Measurements from ENCODE around the gene STX8.

The STX8 gene

DNA sequence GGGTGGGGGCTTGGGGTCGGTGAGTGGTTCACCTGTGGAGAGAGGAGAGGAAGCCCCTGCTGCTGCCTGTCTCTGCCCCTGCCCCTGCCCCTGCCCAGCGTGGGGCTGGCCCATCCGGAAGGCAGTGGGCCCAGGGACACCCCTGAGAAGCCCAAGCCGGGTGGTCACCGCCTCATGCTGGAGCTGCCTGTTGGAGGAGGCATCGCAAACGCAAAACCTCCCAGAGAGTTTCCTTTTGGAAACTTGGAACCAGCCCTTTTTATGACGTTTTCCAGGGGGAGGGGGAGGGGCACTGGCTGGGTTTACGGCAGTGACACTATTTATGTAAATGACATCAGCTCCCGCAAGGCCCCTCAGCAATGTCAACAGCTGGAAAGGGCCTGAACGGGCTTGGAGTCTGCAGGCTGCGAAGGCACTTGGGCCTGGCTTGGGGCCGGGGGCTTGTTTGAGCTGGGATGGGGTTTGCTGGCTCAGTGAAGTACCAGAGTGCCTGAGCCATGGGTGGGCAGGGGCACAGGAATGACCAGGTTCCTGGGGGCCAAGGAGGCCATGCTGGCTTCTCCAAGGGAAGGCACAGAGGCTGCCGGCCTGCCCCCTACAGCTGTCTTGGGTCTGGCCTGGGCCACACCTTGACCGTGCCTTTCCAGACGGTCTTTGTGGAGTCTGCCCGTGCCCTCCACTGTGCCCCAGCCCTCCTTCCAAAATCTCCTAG is 334.8 kb downstream of the STX8 start (continued):
- TF ChIP-seq, protein P1, sequence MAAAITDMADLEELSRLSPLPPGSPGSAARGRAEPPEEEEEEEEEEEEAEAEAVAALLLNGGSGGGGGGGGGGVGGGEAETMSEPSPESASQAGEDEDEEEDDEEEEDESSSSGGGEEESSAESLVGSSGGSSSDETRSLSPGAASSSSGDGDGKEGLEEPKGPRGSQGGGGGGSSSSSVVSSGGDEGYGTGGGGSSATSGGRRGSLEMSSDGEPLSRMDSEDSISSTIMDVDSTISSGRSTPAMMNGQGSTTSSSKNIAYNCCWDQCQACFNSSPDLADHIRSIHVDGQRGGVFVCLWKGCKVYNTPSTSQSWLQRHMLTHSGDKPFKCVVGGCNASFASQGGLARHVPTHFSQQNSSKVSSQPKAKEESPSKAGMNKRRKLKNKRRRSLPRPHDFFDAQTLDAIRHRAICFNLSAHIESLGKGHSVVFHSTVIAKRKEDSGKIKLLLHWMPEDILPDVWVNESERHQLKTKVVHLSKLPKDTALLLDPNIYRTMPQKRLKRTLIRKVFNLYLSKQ (tag by site-specific recombination; IDR thresholded peaks at IDR 0.05; ENCODE audit: borderline replicate concordance) = no peak
- TF ChIP-seq ZNF23 (tag by site-specific recombination; IDR thresholded peaks at IDR 0.05; ENCODE audit: borderline replicate concordance) (no peak), SCRT1 (tag by site-specific recombination; IDR thresholded peaks at IDR 0.05; ENCODE audit: borderline replicate concordance) (peak; percentile 49; the same call in 1 of the 2 replicates), ZNF350 (tag by site-specific recombination; IDR thresholded peaks at IDR 0.05) (no peak), ZNF585B (tag by site-specific recombination; IDR thresholded peaks at IDR 0.05) (no peak), SCRT2 (tag by site-specific recombination; IDR thresholded peaks at IDR 0.05) (peak; percentile 93), BCL11B (tag by site-specific recombination; IDR thresholded peaks at IDR 0.05; ENCODE audit: low read depth) (no peak), ZNF600 (tag by site-specific recombination; IDR thresholded peaks at IDR 0.05) (peak; percentile 64; the same call in 1 of the 2 replicates), TCF7L2 (IDR thresholded peaks at IDR 0.05; ENCODE audit: borderline replicate concordance, low read depth, low read length) (no peak), ZNF501 (tag by site-specific recombination; IDR thresholded peaks at IDR 0.05) (0 out of 2 replicates have a peak, but pooled peaks have one; percentile 58), ZNF214 (tag by site-specific recombination; IDR thresholded peaks at IDR 0.05; ENCODE audit: borderline replicate concordance) (no peak), ZNF140 (tag by site-specific recombination; IDR thresholded peaks at IDR 0.05) (no peak), KLF16 (tag by site-specific recombination; IDR thresholded peaks at IDR 0.05) (no peak), ZNF274 (IDR thresholded peaks at IDR 0.05; ENCODE audit: low read length) (no peak), ZNF274 (tag by site-specific recombination; IDR thresholded peaks at IDR 0.05; ENCODE audit: borderline replicate concordance) (no peak), ZNF121 (tag by site-specific recombination; IDR thresholded peaks at IDR 0.05) (no peak), ZBTB17 (tag by site-specific recombination; IDR thresholded peaks at IDR 0.05) (0 out of 2 replicates have a peak, but pooled peaks have one; percentile 17), KLF8 (tag by site-specific recombination; IDR thresholded peaks at IDR 0.05) (peak; percentile 80), ZNF623 (tag by site-specific recombination; IDR thresholded peaks at IDR 0.05) (no peak), ZSCAN16 (tag by site-specific recombination; IDR thresholded peaks at IDR 0.05) (no peak), ZNF202 (tag by site-specific recombination; IDR thresholded peaks at IDR 0.05; ENCODE audit: borderline replicate concordance) (no peak), ZNF366 (tag by site-specific recombination; conservative IDR thresholded peaks at IDR 0.05) (no peak), ZNF558 (tag by site-specific recombination; IDR thresholded peaks at IDR 0.05) (no peak), ZNF768 (tag by site-specific recombination; IDR thresholded peaks at IDR 0.05) (no peak), MZF1 (tag by site-specific recombination; IDR thresholded peaks at IDR 0.05; ENCODE audit: borderline replicate concordance) (no peak), ZNF677 (tag by site-specific recombination; IDR thresholded peaks at IDR 0.05) (no peak), IKZF3 (tag by site-specific recombination; IDR thresholded peaks at IDR 0.05) (peak; percentile 90), ZNF394 (tag by site-specific recombination; IDR thresholded peaks at IDR 0.05; ENCODE audit: borderline replicate concordance) (no peak; the same call in 1 of the 2 replicates)
- TF ChIP-seq, protein P2, sequence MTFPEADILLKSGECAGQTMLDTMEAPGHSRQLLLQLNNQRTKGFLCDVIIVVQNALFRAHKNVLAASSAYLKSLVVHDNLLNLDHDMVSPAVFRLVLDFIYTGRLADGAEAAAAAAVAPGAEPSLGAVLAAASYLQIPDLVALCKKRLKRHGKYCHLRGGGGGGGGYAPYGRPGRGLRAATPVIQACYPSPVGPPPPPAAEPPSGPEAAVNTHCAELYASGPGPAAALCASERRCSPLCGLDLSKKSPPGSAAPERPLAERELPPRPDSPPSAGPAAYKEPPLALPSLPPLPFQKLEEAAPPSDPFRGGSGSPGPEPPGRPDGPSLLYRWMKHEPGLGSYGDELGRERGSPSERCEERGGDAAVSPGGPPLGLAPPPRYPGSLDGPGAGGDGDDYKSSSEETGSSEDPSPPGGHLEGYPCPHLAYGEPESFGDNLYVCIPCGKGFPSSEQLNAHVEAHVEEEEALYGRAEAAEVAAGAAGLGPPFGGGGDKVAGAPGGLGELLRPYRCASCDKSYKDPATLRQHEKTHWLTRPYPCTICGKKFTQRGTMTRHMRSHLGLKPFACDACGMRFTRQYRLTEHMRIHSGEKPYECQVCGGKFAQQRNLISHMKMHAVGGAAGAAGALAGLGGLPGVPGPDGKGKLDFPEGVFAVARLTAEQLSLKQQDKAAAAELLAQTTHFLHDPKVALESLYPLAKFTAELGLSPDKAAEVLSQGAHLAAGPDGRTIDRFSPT (tag by site-specific recombination; IDR thresholded peaks at IDR 0.05) = 0 out of 2 replicates have a peak, but pooled peaks have one; percentile 38
- TF ChIP-seq, protein P3, sequence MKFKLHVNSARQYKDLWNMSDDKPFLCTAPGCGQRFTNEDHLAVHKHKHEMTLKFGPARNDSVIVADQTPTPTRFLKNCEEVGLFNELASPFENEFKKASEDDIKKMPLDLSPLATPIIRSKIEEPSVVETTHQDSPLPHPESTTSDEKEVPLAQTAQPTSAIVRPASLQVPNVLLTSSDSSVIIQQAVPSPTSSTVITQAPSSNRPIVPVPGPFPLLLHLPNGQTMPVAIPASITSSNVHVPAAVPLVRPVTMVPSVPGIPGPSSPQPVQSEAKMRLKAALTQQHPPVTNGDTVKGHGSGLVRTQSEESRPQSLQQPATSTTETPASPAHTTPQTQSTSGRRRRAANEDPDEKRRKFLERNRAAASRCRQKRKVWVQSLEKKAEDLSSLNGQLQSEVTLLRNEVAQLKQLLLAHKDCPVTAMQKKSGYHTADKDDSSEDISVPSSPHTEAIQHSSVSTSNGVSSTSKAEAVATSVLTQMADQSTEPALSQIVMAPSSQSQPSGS (tag by site-specific recombination; IDR thresholded peaks at IDR 0.05; ENCODE audit: low read depth) = peak; percentile 95
- TF ChIP-seq, protein P4, sequence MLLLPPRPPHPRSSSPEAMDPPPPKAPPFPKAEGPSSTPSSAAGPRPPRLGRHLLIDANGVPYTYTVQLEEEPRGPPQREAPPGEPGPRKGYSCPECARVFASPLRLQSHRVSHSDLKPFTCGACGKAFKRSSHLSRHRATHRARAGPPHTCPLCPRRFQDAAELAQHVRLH (tag by site-specific recombination; IDR thresholded peaks at IDR 0.05) = no peak
- TF ChIP-seq, protein P5, sequence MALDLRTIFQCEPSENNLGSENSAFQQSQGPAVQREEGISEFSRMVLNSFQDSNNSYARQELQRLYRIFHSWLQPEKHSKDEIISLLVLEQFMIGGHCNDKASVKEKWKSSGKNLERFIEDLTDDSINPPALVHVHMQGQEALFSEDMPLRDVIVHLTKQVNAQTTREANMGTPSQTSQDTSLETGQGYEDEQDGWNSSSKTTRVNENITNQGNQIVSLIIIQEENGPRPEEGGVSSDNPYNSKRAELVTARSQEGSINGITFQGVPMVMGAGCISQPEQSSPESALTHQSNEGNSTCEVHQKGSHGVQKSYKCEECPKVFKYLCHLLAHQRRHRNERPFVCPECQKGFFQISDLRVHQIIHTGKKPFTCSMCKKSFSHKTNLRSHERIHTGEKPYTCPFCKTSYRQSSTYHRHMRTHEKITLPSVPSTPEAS (tag by site-specific recombination; IDR thresholded peaks at IDR 0.05) = no peak
- TF ChIP-seq, protein P6, sequence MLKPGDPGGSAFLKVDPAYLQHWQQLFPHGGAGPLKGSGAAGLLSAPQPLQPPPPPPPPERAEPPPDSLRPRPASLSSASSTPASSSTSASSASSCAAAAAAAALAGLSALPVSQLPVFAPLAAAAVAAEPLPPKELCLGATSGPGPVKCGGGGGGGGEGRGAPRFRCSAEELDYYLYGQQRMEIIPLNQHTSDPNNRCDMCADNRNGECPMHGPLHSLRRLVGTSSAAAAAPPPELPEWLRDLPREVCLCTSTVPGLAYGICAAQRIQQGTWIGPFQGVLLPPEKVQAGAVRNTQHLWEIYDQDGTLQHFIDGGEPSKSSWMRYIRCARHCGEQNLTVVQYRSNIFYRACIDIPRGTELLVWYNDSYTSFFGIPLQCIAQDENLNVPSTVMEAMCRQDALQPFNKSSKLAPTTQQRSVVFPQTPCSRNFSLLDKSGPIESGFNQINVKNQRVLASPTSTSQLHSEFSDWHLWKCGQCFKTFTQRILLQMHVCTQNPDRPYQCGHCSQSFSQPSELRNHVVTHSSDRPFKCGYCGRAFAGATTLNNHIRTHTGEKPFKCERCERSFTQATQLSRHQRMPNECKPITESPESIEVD (tag by site-specific recombination; IDR thresholded peaks at IDR 0.05) = no peak

All from HEK293 (cell line).